NCI-H524 treated with DMSO at 0.1 percent for 48 hours (cell line): ENCODE results near the gene CCDC167.
"Not testable (repeated sequence)": the region's sequence is repeated elsewhere in the genome, so short reads cannot be mapped to it uniquely, and the experiment has no call there.

Experiments
- DNase-seq: peaks from one replicate; lab custom pipeline; 2025; lab: John Stamatoyannopoulos, UW

The CCDC167 gene

GRCh38 chr6:37473364-37474095 is 26.2 kb downstream of the CCDC167 start:
- DNase-seq, result no peak

GRCh38 chr6:37467718-37468117 is 32.0 kb downstream of the CCDC167 start:
- DNase-seq, result no peak

GRCh38 chr6:37463110-37463509 is 36.6 kb downstream of the CCDC167 start:
- DNase-seq, result no peak

- DNase-seq, result no peak
Measured at GRCh38 chr6:37460805-37461204, 38.9 kb downstream of the CCDC167 start.

- DNase-seq, result peak; percentile 99
Measured at GRCh38 chr6:37459981-37460800, 39.5 kb downstream of the CCDC167 start.

GRCh38 chr6:37456816-37457560 is 42.7 kb downstream of the CCDC167 start:
- DNase-seq, result no peak

GRCh38 chr6:37456126-37456525 is 43.6 kb downstream of the CCDC167 start:
- no peak for DNase-seq

- DNase-seq, result no peak
Measured at GRCh38 chr6:37454420-37455140, 45.1 kb downstream of the CCDC167 start.

GRCh38 chr6:37452522-37452921 is 47.2 kb downstream of the CCDC167 start:
- peak; percentile 22 for DNase-seq

GRCh38 chr6:37451441-37452193 is 48.1 kb downstream of the CCDC167 start:
- DNase-seq, result peak; percentile 97

GRCh38 chr6:37449984-37450383 is 49.7 kb downstream of the CCDC167 start:
- no peak for DNase-seq

- DNase-seq, result not testable (repeated sequence)
Measured at GRCh38 chr6:37443216-37443542, 56.5 kb downstream of the CCDC167 start.

- DNase-seq, result no peak
Measured at GRCh38 chr6:37442416-37443215, 57.1 kb downstream of the CCDC167 start.

GRCh38 chr6:37441651-37442050 is 58.0 kb downstream of the CCDC167 start:
- DNase-seq, result no peak

- DNase-seq, result no peak
Measured at GRCh38 chr6:37438930-37439329, 60.8 kb downstream of the CCDC167 start.

GRCh38 chr6:37435816-37436215 is 63.9 kb downstream of the CCDC167 start:
- no peak for DNase-seq

GRCh38 chr6:37435373-37435772 is 64.3 kb downstream of the CCDC167 start:
- no peak for DNase-seq

- DNase-seq, result no peak
Measured at GRCh38 chr6:37433657-37434271, 65.9 kb downstream of the CCDC167 start.
